Dedifferentiated amniotic fluid mesenchymal stem cell (primary cell): Measurements from ENCODE around the gene LY86.
A peak's percentile ranks its signal among the peaks of the same experiment; 100 is the strongest.

ENCODE experiments used
- DNase-seq: peaks from one replicate; pipeline ENCODE4 v3.0.0-alpha.2; 2016; ENCODE audit errors: extremely low spot score

The LY86 gene

GRCh38 chr6:6682225-6682624 is 93.7 kb downstream of the LY86 start:
- no peak for DNase-seq

- DNase-seq: no peak
Observed at GRCh38 chr6:6683969-6684833, 95.7 kb downstream of the LY86 start.

GRCh38 chr6:6685249-6686040 is 96.9 kb downstream of the LY86 start:
- no peak for DNase-seq

GRCh38 chr6:6686176-6686575 is 97.7 kb downstream of the LY86 start:
- no peak for DNase-seq

GRCh38 chr6:6686748-6687601 is 98.5 kb downstream of the LY86 start:
- no peak for DNase-seq

- DNase-seq: no peak
Observed at GRCh38 chr6:6688283-6688682, 99.8 kb downstream of the LY86 start.

GRCh38 chr6:6688951-6689350 is 100.4 kb downstream of the LY86 start:
- no peak for DNase-seq

GRCh38 chr6:6689400-6690143 is 101.1 kb downstream of the LY86 start:
- no peak for DNase-seq

DNA sequence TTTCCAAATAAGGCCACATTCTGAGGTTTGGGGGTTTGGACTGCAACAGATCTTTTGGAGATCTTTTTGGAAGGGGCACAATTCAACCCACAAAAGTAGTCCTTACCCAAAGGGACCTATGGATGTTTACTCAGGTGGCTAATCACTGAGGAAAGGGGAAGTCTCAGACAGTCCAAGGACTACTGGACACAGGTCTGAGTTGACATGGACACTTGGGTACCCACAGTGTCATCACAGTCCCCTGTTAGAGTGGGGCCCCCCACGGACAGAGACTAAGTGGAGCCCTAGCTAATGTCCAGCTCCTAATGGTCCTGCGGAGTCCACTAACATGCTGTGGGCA is 101.6 kb downstream of the LY86 start:
- DNase-seq: no peak

GRCh38 chr6:6694368-6694780 is 105.9 kb downstream of the LY86 start:
- DNase-seq: no peak

DNA sequence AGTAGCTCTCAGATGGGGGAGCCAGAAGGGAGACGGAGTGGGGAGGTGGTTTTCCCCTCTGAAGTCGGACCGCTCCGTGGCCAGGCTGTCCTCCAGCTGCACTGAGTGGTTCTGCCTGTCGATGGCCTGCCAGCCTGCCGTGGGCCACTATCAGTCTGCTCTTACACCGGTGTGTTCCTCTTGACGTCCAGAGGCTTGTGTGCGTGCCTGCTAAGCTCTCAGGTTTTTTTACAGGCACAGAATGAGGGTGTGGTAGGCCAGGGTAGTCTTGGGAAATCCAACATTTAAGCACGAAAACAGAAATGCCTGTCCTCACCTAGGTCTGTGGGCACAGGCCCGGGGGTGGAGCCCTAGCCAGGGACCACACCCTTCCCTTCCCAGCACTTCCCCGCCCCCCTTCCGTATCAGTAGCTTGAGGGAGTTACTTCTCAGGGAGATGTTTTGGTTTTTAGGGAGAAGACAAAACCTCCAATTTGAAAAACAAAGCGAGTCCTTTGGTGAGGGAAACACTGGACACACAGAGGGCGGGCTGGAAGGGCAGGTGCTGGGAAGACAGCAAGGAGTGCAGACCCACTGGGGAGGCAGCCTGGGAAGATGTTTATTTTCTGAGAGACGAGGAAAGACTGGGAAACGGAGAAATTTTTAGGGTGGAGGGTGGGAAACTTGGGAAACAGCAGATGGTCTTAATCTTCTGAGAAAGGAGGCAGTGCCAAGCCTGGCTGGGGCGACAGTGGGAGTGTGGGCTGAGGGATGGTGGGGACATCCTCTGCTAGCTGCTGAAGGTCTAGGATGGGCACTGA is 106.5 kb downstream of the LY86 start:
- DNase-seq: no peak

- DNase-seq: no peak
Observed at GRCh38 chr6:6695625-6696276, 107.2 kb downstream of the LY86 start.

DNA sequence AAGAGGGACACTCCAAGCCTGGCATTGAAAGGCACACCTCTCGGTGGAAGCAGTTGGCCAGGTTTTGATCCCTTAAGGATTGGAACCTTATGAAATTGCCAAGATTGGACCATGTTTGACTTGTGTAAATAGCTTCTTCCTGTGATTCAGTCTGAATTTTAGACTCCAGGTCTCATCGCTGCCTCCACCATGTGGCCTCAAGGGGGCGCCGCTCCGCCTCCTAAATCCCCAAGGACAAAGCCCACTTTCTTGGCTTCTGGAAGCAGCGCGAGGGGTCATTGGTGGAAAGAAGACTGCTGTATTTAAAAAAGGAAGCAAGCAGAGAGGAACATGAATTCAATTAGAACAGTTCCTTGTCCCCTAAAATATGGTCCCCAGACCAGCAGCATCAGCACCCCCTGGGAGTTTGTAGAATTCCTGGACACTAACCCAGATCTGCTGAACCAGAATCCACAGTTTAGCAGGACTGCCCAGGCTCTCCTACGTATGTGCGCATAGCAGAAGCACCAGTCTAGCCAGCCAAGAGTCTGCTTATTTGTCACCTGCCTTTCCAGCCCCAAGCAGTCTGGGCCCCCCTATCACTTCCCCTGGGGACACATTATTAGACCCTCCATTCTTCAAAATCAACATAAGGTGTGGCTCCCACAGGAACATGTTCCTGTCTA is 108.5 kb downstream of the LY86 start:
- no peak for DNase-seq

GRCh38 chr6:6697620-6698019 is 109.1 kb downstream of the LY86 start:
- no peak for DNase-seq

GRCh38 chr6:6699741-6700367 is 111.3 kb downstream of the LY86 start:
- DNase-seq: peak; percentile 90

GRCh38 chr6:6700407-6701270 is 112.1 kb downstream of the LY86 start:
- DNase-seq: no peak

GRCh38 chr6:6701864-6702263 is 113.3 kb downstream of the LY86 start:
- no peak for DNase-seq

DNA sequence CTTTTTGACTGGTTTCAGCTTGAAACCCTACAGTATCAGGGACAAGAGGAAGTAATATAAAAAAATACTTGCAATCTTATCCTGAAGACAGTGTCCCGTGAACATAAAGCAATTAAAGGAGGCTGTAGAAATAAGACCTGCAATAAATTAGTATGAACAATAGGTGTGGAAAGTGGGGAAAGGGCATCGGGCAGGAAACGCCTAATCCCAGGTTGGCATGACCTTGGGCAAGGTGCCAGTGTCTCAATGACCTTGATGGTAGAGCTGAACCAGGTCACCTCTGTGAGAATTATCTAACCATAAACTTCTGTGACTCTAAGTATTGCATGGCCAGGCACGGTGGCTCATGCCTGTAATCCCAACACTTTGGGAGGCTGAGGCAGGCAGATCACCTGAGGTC is 115.2 kb downstream of the LY86 start:
- no peak for DNase-seq
